Measurements from ENCODE around the gene AIG1.

The AIG1 gene

DNA sequence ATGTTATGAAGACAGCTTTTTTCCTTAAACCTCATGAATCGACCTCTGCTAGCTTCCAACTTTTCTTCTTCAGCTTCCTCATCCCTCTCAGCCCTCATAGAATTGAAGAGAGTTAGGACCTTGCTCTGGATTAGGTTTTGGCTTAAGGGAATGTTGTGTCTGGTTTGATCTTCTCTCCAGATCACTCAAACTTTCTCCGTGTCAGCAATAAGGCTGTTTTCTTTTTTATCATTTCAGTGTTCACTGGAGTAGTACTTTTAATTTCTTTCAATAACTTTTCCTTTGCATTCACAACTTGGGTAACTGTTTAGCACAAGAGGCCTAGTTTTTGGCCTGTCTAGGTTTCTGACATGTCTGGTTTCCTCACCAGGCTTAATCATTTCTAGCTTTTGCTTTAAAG lies 32.6 kb downstream of the AIG1 start:
- no peak for DNase-seq

DNA sequence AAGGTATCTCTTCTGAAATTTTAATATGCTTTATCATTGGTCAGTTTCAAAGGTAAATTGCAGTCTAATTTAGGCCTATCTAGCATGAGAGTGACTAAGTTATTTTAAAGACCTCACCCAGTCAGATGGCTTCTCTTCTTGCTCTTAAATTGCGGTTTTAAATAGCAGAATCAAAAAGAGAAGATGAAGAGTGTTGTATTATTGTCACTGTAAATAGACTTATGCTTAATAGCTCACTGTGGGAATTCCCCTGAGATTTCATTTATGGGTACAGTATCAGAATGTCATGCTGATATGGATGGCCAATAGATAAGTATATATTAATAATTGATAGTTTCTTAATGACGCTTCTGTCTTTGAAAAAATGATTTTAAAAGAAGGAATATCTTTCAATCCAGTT lies 35.7 kb downstream of the AIG1 start:
- no peak for DNase-seq

DNA sequence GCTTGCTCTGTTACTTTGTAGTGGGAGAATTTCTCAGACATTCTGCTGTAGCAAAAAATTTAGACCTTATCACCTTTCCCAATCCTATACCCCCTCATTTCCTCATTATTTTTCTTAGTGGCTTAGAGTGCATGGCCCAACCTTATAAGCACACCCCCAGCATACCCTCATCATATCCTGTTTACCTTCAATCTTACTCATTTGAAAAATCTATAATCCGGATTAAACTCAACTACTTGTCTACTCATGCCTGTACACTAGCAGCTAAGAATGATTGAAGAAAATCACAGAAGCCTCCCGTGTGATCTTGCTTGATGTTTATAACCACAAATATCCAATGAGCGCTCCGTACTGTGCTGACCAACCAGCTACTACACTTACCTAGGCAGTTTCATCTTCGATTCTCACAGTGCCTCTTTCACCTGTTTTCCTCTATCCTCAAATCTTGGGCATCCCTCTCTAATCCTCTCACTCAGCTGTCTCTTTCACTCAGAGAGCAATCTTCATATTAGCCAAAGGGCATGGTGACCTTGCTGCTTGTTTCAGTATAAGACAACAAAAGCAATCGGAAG lies 36.6 kb downstream of the AIG1 start:
- DNase-seq: no peak

DNA sequence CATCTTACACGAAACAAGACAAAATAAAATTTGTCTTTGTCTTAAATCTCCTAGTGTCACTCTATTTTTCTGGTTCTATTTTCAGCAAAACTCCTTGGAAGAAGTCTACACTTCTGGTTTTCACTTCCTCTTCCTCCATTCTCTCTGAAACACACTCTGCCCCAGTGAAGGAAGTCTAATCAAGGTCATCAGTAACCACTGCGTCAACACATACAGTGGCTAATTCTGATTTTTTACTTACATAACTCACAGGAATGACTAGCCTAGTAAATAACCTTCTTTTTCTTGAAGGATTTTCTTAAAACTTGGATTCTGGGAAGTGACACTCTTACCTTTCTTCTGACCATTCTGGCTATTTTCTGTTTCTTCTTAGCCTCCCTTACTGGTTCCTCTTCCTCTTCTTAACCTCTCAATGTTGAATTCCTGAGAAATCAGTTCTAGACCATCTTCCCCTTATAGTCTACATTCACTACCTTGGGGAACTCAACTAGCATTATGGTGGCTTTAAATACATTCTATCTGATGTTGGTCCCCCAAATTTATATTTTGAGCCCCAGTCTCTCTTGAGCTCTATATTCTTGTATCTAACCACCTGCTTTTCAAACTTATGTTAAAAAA lies 37.5 kb downstream of the AIG1 start:
- DNase-seq: peak in 1 of 51 donors; percentile 16

DNA sequence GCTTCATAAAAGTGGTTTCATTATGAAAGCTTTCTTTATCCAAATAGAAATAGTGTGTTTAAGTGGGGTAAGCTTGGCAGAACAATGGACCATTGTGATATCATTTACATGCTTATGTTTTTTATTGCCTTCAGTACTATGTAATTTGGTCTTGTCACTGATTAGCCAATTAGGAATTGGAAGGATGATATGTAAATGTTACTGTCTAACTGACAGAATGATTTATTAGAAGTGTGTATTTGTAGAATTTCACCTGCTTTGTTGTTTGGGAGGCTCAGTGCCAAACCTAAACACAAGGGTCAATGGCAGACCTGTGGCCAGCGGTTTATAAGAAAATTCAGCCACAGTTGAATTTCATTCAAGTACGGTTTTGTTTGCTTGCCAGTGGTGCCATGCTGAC lies 39.0 kb downstream of the AIG1 start:
- no peak for DNase-seq

DNA sequence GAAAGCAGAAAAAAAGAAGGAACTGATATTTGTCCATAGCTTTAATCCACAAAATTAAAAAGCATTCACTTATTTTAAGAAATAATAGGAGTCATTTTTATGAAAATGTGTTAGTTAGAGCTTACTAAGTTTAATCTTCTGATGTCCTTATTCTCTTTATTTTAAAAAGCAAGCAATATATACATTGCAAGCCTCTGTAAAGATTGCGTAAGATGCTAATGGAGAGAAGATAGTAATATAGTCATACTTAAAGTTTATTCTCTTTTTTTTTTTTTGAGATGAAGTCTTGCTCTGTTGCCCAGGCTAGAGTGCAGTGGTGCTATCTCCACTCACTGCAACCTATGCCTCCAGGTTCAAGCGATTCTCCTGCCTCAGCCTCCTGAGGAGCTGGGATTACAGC lies 39.7 kb downstream of the AIG1 start:
- DNase-seq: no peak

DNA sequence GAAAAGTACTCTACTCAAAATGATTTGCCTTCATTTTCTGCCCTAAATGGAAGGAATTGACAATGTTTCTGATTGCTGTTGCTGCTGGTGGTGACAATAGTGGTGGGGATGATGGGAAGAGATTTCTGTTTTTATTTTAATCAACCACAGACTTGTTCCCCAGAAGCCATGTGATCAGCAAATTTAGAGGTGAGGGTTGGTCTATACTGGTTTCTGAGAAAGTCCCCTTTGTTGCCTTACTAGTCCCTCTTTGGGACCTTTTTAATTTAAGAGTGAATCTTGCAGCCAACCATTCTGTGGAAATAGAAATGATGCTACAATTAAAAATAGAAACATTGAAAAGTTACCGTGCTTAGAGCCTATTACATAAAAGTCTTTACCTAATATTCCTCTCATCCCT lies 43.2 kb downstream of the AIG1 start:
- DNase-seq: no peak

DNA sequence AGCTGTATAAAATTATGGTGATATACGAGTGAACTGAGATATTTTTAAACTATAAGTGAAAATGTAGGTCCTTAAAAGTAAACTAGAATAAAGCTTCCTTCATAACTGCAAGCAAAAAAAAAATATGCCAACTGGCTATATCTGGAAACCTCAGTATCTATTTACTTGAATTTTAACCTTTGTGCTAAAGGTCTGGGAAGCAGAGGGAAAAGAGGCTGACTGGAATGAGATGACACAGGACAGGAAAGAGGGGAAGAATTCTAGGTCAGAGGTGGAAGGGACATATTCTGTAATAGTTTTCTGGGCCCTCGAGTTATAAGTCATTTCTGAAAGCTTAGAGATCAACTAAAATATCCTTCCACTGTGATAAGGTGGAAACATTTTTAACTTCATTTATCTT lies 46.8 kb downstream of the AIG1 start:
- no peak for DNase-seq

DNA sequence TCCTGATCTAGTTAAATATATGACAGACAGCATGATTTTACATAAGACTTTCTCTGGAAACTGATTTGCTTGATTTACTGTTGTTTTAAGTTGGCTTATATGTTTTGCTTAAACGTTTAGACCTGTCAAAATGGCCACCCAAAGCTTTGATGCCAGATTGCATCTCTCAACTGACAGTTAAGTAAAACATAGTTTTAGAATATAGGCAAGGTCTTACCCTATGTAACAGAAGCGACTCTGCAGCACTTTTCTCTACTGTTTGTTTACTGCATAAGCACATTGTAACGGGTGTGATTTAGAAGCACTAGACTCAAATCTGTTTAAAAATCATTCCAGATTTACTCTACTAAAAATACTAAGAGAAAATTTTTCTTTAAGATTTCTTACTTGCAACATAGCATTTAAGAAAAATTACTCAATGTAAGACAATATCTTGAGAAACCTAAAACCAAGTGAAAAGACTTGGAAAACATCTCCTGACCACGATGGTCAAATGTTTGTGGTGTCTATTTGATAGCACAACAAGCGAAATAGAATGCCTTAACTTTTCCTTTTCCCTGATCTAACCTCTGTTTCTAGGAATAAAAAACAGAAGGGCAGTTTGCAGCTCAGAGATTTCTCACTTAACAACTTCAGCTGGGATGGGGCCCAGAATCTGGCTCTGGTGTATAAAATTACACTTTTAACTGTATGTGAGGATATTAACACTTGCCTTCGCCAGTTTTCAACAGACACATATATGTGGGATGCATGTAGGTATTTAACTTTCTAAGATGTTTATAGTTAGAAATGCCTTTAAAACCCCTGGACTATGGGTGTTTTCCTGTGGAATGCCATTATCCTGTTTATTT lies 47.4 kb downstream of the AIG1 start:
- no peak for DNase-seq

DNA sequence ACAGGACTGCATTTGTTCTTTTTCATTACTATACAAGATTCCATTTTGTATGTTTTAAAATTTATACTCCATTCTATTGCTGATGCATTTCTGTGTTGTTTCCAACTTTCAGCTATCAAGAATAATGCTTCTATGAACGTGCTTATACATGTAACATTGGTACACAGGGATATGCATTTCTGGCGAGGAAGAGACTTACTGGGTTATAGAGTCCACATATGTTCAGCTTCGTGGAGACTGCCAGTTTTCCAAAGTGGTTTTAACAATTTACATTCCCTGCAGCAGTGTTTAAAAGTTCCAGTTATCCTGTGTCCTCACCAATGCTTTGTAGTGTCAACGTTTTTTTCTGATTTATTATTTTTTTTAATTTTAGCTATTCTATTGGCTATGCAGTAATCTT lies 48.5 kb downstream of the AIG1 start:
- no peak for DNase-seq

DNA sequence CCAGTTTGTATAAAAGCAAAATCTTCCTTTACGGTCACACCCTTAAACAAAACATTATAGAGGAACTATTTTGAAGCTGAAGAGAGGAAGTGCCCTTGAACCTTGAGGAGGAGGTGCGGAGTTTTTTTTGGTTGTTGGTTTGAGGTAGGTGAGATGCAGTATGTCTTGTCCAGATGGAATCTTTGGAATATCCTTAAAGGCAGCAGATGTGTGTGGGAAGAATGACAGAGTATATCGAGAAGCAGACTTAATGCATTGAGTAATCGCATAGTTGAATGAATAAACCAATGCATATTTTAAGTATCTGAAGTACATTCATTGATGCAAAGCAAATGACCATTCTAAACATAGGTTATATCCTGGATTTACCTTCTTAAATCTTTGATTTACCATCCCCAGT lies 49.9 kb downstream of the AIG1 start:
- no peak for DNase-seq

DNA sequence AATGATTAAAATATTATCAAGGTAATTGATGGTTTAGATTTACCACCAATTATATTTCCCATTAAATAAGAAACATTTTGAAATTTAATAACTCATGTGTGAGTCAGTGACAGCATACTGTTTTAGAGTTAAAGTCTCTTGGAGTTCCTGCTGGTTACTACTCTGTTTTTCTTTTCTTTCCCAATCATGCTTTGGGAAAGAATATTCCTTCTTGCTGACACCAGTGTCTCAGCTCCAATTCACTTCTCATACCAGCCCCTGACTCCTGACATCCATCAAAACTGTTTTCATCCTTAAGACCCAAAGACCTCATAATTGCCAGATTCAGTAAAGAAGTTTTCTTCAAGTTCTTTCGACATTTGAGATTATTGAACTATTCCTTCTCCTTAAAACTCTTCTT lies 50.3 kb downstream of the AIG1 start:
- DNase-seq: no peak

DNA sequence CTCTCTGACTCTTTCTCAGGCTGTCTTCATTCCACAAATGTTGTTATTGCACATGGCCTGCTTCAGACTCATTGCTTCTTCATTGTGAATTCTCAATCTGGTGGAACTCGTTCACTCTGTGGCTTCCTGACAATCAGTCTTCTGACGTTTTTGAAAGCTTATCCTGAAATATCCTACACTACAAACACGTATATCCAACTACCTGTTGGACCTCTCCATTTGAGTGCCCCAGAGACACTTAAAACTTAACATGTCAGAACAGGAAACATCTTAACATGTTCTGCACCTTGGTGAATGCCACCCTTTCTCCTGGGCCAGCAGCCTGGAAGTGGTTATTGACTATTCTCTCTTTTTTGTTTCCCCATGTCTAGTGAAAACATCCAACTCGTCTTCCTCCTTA lies 50.8 kb downstream of the AIG1 start:
- DNase-seq: no peak

DNA sequence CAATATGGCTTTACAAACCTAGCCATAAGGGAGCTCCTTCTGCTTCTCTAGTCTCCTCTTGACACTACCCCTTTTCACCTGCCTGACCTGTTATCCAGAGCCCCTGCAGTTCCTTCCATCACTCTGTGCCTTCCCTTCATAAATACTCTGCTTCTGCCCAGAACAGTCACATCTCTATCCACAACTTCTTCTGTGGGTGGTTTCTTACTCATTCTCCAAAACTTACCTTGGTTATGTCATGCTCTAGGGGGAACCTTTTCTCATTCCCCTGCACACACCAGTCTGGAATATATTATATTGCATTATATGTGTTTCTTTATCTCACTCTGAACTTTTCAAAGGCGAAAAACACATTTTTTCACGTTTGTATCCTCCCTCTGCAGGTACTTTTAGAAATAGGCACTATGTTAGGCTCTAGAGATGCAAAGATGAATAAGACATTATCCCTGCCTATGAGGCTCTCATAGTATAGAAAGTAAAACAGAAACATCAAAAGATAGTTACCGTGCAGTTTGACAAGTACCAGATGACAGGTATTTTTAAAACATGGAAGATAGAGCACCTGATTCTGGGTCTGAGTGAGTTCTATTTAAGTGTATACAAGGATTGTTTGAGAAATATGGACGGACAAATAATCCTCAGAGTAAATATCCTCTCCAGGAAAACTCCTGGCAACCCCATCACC lies 51.5 kb downstream of the AIG1 start:
- DNase-seq: no peak

DNA sequence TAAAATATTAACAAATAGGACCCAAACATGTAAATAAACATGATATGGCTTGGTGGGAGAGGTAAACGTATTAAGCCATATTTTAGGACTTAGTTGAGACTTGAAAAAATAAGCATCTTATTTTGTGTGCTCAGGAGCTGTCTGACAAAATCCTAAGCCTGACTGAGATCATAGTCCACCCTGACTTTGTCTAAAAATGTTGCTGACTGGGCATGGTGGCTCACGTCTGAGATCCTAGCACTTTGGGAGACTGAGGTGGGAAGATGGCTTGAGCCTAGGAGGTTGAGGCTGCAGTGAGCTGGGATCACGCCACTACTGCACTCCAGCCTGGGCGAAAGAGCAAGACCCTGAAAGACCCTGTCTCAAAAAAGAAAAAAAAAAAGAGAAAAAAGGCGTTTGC lies 52.1 kb downstream of the AIG1 start:
- DNase-seq: no peak

DNA sequence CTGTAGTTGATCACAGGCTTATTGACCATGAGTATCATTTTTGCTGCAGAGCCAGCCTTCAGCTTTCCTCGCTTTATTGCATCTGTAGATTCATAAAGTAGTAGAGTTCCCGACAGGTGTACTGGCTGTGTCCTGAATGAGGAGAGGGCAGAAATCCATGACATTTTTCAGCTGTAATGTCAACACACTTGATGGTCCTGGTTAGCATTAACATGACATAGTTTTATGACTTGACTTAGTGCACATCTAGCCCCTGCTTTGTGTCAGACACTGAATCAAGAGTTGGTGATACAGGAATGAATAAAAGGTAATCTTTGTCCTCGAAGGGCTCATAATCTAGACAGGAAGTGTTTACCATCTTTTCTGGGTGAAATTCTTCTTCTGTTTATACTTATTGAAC lies 55.0 kb downstream of the AIG1 start:
- DNase-seq: no peak

DNA sequence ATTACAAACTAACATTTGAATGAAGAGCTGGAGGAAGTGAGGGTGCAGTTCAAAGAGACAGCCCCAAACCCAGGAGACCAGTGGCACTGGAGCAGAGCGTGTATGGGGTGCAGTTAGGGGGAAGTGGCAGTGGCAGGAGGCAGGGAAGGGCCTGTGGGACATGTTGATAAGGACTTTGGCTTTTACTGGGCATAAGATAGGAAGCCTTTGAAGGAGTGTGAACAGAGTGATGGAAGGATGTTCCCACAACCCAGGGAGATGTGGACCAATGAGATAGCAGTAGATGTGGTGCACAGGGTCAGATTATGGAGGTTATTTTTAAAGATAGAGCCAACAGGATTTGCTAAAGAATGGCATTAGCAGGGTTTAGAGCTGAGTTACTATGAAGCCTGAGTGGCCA lies 56.4 kb downstream of the AIG1 start:
- no peak for DNase-seq

DNA sequence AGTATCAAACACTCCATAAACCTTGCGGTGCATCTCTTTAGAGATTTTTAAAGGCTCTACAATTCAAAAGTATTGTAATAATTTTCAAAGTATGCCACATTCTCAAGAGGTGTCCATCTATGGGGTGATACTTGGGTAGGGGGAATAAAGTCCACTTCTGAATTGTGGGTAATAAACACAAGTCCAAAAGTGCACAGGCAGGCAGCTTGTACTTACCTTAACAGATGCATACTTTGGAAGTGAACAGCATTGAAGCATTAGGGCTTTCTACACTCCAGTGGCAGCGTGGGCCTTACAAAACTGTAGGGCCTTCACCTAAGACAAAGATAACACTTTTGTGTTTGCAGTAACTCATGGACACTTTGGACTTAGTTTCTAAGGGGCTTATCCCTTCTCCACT lies 58.6 kb downstream of the AIG1 start:
- DNase-seq: no peak

DNA sequence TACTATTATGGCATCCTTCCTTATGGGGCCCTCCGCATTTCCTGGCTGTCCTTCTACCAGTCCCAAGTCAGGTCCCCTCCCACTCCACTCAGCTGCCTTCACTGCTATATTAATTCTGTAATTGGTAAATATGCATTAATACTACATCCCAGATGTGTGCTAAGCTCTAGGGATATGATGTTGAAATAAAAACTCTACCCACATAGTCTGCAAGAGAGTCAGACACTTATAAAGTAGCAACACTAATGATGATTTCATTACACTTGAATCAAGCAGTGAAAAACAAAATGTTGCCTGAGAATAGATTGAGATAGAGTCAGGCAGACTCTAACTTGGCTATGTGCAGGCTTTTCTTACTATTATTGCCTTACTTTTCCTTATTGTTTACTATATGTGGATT lies 62.4 kb downstream of the AIG1 start:
- DNase-seq: no peak

DNA sequence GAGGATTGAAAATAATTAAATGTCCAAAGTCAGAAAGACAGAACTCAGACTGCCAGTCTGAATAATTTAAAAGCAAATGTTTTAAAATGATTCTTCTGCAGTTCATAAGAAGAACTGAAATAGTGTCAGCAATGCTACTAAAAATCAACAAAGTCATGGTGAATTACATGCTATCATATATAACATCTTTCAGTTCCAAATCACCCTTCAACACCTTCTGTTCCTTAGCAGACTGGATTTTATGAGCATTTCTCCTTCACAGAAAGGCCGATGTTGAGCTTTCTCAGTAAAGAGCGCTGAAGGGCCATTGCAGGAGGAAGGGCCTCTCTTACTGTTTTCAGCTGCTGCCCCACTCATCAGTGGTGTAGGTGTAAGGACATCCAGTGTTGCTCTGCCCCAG lies 63.3 kb downstream of the AIG1 start:
- no peak for DNase-seq

DNA sequence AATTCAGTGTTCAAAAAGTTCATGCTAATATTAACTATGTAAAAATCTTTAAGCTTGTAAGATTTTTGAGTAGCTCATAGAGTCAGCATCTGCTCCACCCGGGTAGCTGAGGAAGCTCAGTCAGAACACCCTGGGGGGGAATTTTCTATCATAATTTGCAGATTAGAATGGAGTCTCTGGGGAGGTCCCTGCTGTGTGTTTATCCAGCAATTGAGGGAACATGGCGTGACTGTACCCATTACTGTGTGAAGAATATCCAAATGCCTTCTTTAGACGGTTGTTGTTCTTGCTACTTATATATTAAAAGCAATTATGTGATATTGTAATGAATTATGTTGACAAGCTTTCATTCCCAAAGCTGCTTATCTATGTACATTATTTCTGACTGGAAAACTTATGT lies 64.8 kb downstream of the AIG1 start:
- no peak for DNase-seq

DNA sequence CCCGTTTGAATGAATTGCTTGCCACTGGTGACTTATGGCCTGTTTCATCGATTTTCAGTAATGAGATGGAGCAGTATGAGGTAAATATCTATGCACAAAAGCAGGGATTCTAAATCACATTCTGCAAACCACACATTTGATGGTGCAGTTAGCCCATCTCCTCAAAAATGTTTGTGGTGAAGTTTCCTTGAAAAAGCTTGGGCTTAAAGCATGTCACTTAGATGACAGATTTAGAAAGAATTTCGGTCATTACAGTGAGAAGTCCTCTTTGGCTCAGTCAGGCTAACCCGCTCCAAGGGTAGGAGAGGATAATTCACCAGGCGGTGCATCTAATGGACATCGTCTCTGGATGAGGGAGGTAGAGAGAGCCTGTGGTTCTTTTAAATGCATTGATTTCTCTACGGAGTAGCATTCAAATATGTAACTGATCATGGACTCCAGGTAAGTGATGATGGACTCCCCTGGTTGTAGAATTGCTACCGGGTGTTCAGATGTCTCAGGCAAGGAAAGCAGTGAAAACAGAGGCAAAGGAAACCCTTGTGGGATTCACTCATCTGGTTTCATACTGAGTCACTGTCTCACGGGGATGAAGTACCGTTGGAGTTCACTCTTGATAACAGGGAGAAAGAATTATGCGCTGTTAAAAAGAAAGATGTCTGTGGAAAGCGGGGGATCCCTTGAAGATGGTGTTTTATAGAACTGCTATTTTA lies 65.3 kb downstream of the AIG1 start:
- DNase-seq: no peak
